Endothelial cell of umbilical vein (primary cell): Measurements from ENCODE around the gene CHIC2.

ENCODE experiments used
- EZH2 ChIP-seq: IDR thresholded peaks from 2 replicates; pipeline ENCODE4 v1.6.1; 2012; ENCODE audit warnings: borderline replicate concordance, low read depth, mild to moderate bottlenecking, moderate library complexity, low read length, inconsistent platforms; ENCODE audit not compliant: severe bottlenecking
- FOS ChIP-seq: IDR thresholded peaks from 2 replicates; pipeline ENCODE4 v1.6.1; 2011; ENCODE audit warnings: mild to moderate bottlenecking, low read length, moderate library complexity, borderline replicate concordance; ENCODE audit not compliant: insufficient read depth
- GATA2 ChIP-seq: IDR thresholded peaks from 2 replicates; pipeline ENCODE4 v1.7.0; 2011; ENCODE audit warnings: low read depth, mild to moderate bottlenecking, moderate library complexity, mixed read lengths, low read length; ENCODE audit not compliant: insufficient read length, insufficient read depth
- JUN ChIP-seq: IDR thresholded peaks from 2 replicates; pipeline ENCODE4 v1.6.1; 2011; ENCODE audit warnings: borderline replicate concordance, low read depth; ENCODE audit not compliant: insufficient read length, insufficient read depth
- MYC ChIP-seq: IDR thresholded peaks from one replicate; pipeline ENCODE4 v1.6.1; 2011; ENCODE audit warnings: mild to moderate bottlenecking, low read depth, low read length
- POLR2A ChIP-seq: IDR thresholded peaks from 2 replicates; pipeline ENCODE4 v1.6.1; 2012; ENCODE audit warnings: low read depth, mild to moderate bottlenecking, control low read depth, low read length
- POLR2AphosphoS5 ChIP-seq: IDR thresholded peaks from 2 replicates; pipeline ENCODE4 v1.6.1; 2012; ENCODE audit warnings: low read depth, mild to moderate bottlenecking, control low read depth, low read length, moderate library complexity; ENCODE audit not compliant: insufficient read depth
- TF ChIP-seq, protein P1 (sequence below), 2 donors: IDR thresholded peaks; 1 replicate in 1 of 2; 2 replicates in 1 of 2; pipeline ENCODE4 v1.5.1; 2011; ENCODE audit warnings: low read length in 2 of 2, mild to moderate bottlenecking in 2 of 2, moderate library complexity in 2 of 2, control low read depth in 1 of 2, inconsistent platforms in 1 of 2, low read depth in 1 of 2; ENCODE audit not compliant: insufficient read depth in 1 of 2; ENCODE audit errors: extremely low read depth in 1 of 2
- TF ChIP-seq, protein P2 (sequence below): IDR thresholded peaks from 2 replicates; pipeline ENCODE4 v1.6.1; 2011; ENCODE audit not compliant: insufficient read depth, insufficient read length

DNA sequence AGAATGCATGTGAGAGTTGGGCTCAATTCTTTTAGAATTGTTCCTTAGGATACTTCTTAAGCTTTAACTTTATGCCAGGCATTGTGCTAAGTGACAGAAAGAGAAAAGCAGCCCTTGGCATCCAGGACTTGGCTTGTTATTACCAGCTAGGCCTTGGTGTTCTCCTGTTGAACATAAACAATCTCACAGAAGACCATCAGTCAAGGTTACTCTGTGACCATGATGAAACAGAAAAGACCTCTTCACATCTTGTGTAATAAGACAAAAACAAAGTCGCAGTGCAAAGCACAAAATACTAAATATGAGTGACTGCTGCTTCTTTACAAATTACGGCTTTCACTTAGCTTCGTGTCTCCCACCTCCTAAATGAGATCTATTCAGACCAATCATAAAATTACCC lies 71.6 kb downstream of the CHIC2 start:
- TF ChIP-seq, protein P1, sequence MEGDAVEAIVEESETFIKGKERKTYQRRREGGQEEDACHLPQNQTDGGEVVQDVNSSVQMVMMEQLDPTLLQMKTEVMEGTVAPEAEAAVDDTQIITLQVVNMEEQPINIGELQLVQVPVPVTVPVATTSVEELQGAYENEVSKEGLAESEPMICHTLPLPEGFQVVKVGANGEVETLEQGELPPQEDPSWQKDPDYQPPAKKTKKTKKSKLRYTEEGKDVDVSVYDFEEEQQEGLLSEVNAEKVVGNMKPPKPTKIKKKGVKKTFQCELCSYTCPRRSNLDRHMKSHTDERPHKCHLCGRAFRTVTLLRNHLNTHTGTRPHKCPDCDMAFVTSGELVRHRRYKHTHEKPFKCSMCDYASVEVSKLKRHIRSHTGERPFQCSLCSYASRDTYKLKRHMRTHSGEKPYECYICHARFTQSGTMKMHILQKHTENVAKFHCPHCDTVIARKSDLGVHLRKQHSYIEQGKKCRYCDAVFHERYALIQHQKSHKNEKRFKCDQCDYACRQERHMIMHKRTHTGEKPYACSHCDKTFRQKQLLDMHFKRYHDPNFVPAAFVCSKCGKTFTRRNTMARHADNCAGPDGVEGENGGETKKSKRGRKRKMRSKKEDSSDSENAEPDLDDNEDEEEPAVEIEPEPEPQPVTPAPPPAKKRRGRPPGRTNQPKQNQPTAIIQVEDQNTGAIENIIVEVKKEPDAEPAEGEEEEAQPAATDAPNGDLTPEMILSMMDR (IDR thresholded peaks at IDR 0.05; ENCODE audit: extremely low read depth in 1 of 2, insufficient read depth in 1 of 2, low read depth in 1 of 2, low read length in 2 of 2): no peak
- TF ChIP-seq MYC (no peak), POLR2A (no peak), EZH2 (no peak), POLR2AphosphoS5 (no peak), JUN (no peak), FOS (no peak), GATA2 (no peak)
- TF ChIP-seq, protein P2, sequence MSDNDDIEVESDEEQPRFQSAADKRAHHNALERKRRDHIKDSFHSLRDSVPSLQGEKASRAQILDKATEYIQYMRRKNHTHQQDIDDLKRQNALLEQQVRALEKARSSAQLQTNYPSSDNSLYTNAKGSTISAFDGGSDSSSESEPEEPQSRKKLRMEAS: no peak
